SK-N-MC (cell line): Measurements from ENCODE around the gene CD38.
"Not testable (repeated sequence)": the region's sequence is repeated elsewhere in the genome, so short reads cannot be mapped to it uniquely, and the experiment has no call there.

Experiments used
- DNase-seq: peaks from one replicate; pipeline ENCODE4 v3.0.0-alpha.2; 2011; ENCODE audit warnings: low read depth, low spot score
- H3K27ac ChIP-seq: fragments of 200-600 bp; sonication (generic); 2 replicates; pipeline ENCODE4 v1.5.1; 2016; ENCODE audit warnings: mixed run types
- H3K36me3 ChIP-seq: fragments of 200-600 bp; sonication (generic); 2 replicates; pipeline ENCODE4 v1.6.1; 2017; ENCODE audit warnings: antibody characterized with exemption, low read length, mixed read lengths; ENCODE audit not compliant: insufficient read depth
- H3K4me3 ChIP-seq: fragments of 200-600 bp; sonication (generic); 2 replicates; pipeline ENCODE4 v1.5.1; 2016
- H3K9ac ChIP-seq: fragments of 200-600 bp; sonication (generic); 2 replicates; pipeline ENCODE4 v1.8.0; 2017; ENCODE audit warnings: mixed run types, mixed read lengths; ENCODE audit not compliant: insufficient read length
- H3K9me3 ChIP-seq: fragments of 200-600 bp; sonication (generic); 2 replicates; pipeline ENCODE4 v1.6.1; 2017; ENCODE audit warnings: low read depth, mild to moderate bottlenecking, antibody characterized with exemption, low read length, moderate library complexity, mixed read lengths
- EZH2 ChIP-seq: fragments of 200-600 bp; sonication (generic); IDR thresholded peaks from one replicate; pipeline ENCODE4 v1.6.1; 2017; ENCODE audit warnings: antibody characterized with exemption
- FOXP2 ChIP-seq: optimal IDR thresholded peaks from 2 replicates; pipeline ENCODE3; 2011; ENCODE audit warnings: mild to moderate bottlenecking, moderate library complexity; ENCODE audit not compliant: insufficient read depth; ENCODE audit errors: extremely low read length, control extremely low read depth
- POLR2AphosphoS5 ChIP-seq: IDR thresholded peaks from 2 replicates; pipeline ENCODE4 v1.6.1; 2012; ENCODE audit warnings: mild to moderate bottlenecking, low read depth, low read length, borderline replicate concordance

Gene CD38

DNA sequence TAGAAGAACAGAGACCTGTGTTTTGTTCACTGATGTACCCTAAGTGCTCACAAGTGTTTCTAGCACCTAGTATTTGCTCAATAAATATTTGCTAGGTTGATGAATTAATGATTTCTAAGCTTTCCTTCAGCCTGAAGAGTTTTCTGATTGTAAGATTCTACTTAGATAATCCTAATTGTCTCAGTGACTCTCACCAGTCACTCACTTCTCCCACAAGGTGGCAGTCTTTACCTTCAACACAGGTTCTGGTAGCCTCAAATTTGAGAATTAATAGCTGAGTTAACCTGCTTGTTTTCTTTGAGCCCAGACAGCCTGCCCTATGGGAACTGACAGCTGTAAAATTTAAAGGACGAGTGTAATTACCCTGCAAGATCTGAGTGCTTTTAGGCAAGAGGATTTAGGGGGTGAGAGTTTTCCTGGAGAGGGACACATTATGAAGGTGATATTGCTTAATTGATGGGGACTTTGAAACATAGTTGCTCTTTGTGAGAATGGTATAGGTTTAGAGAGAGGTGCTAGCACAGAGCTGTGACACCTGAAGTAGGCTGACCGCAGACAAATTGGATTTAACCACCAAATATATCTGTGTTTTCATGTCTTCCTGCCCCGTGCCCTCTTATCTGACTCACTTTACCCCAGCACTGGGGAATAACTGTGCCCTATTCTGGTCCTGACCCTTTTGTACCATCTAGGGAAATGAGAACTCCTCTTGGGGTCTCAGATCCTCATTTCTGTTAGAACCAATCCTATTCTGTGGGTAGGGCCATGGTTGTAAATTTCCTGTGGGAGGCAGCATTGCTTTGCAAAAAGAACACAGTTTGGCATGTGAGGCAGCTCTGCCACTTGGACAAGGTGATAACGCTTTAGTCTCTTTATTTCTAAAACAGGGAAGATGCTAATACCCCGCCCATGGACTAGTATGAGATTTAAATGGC is 27.7 kb downstream of the CD38 start:
- no peaks in the 10 kb centered on the region for H3K36me3 ChIP-seq

DNA sequence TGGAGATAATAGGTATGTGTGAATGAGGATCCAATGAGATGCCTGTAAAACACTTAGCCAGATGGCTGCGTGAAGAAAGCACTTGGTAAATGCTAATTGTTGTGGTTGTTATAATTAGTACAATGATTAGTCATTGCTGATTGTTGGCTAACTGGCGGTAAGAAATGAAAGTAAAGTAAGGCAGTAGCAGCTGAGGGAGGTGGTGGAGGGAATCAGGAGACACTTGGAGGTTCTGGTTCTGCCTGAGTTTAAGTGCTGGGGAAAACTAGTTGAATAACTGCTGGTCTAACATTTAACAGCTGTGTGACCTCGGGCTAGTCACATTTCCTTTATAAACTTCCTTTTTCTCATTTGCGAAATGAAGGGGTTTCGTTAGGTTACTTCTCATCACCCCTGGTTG is 30.9 kb downstream of the CD38 start:
- Histone ChIP-seq H3K9me3 (no peaks in the 10 kb centered on the region), H3K9ac (no peak overlapping the region), H3K27ac (no peak overlapping the region), H3K4me3 (no peak overlapping the region), H3K36me3 (no peaks in the 10 kb centered on the region)
- TF ChIP-seq FOXP2 (no peak), EZH2 (no peak)
- no peak for DNase-seq

More for the DNA sequence above, 27.7 kb downstream of the CD38 start:
- Histone ChIP-seq H3K9ac (no peak overlapping the region), H3K4me3 (no peak overlapping the region), H3K9me3 (no peaks in the 10 kb centered on the region), H3K27ac (no peak overlapping the region)
- peak; percentile 6 for DNase-seq
- TF ChIP-seq EZH2, result no peak
- no peak for TF ChIP-seq FOXP2
- no peak for TF ChIP-seq POLR2AphosphoS5

GRCh38 chr4:15809466-15809865 is 31.3 kb downstream of the CD38 start:
- Histone ChIP-seq H3K27ac (no peak overlapping the region), H3K9ac (no peak overlapping the region), H3K36me3 (no peaks in the 10 kb centered on the region), H3K9me3 (no peaks in the 10 kb centered on the region), H3K4me3 (no peak overlapping the region)
- TF ChIP-seq EZH2, result no peak
- TF ChIP-seq FOXP2, result no peak
- TF ChIP-seq POLR2AphosphoS5, result no peak
- no peak for DNase-seq

DNA sequence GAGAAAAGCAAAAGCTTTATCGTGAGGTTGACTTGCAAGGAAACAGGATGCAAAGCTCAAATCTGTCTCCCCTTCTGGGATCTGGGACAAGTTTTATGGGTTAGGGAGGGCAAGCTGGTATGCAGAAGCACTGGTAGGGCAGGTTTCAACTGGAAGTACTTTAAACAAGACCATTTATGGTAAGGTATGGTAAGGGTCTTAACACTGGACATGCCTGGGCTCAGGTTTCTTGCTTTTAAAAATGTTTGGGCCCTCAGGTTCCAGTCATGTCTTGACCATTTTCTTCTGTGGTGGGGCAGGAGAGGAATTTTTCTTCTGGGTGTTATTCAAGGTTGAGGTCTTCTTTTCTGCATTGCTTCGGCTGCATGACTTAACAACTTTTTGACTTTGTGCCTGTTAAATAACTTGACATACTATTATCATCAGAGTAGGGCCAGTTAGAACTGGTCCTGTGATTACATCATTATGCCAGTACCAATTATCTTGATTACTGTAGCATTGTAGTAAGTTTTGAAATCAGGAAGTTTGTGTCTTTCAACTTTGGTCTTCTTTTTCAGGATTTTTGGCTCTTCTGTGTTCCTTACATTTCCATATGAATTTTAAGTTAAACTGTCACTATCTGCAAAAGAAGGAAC is 33.7 kb downstream of the CD38 start:
- no peak overlapping the region for H3K27ac ChIP-seq
- no peaks in the 10 kb centered on the region for H3K9me3 ChIP-seq
- TF ChIP-seq FOXP2 (no peak), POLR2AphosphoS5 (no peak), EZH2 (no peak)
- no peaks in the 10 kb centered on the region for H3K36me3 ChIP-seq
- no peak overlapping the region for H3K4me3 ChIP-seq
- H3K9ac ChIP-seq, result no peak overlapping the region
- no peak for DNase-seq

GRCh38 chr4:15832523-15833451 is 54.7 kb downstream of the CD38 start:
- TF ChIP-seq POLR2AphosphoS5, result no peak
- no peak for TF ChIP-seq EZH2
- no peak for TF ChIP-seq FOXP2
- Histone ChIP-seq H3K9me3 (no peaks in the 10 kb centered on the region), H3K9ac (no peak overlapping the region), H3K36me3 (no peaks in the 10 kb centered on the region), H3K4me3 (no peak overlapping the region), H3K27ac (no peak overlapping the region)
- DNase-seq, result no peak

- no peak for TF ChIP-seq FOXP2
- TF ChIP-seq EZH2, result no peak
- TF ChIP-seq POLR2AphosphoS5, result no peak
- Histone ChIP-seq H3K27ac (no peak overlapping the region), H3K36me3 (no peaks in the 10 kb centered on the region), H3K9ac (no peak overlapping the region), H3K9me3 (no peaks in the 10 kb centered on the region), H3K4me3 (no peak overlapping the region)
- DNase-seq, result no peak
Observed at GRCh38 chr4:15833801-15834200, 55.7 kb downstream of the CD38 start.

GRCh38 chr4:15836362-15836761 is 58.2 kb downstream of the CD38 start:
- Histone ChIP-seq H3K4me3 (no peak overlapping the region), H3K36me3 (no peaks in the 10 kb centered on the region), H3K9ac (no peak overlapping the region), H3K9me3 (no peaks in the 10 kb centered on the region), H3K27ac (no peak overlapping the region)
- no peak for TF ChIP-seq EZH2
- no peak for TF ChIP-seq FOXP2
- no peak for TF ChIP-seq POLR2AphosphoS5
- DNase-seq, result no peak

GRCh38 chr4:15837591-15837990 is 59.5 kb downstream of the CD38 start:
- no peak for DNase-seq
- Histone ChIP-seq H3K36me3 (no peaks in the 10 kb centered on the region), H3K9ac (no peak overlapping the region), H3K4me3 (no peak overlapping the region), H3K9me3 (no peaks in the 10 kb centered on the region), H3K27ac (no peak overlapping the region)
- TF ChIP-seq POLR2AphosphoS5 (no peak), FOXP2 (no peak), EZH2 (no peak)

GRCh38 chr4:15841194-15841730 is 63.1 kb downstream of the CD38 start:
- H3K9me3 ChIP-seq, DNase-seq, H3K4me3 ChIP-seq, H3K36me3 ChIP-seq, H3K9ac ChIP-seq, H3K27ac ChIP-seq: not testable (repeated sequence)
